Stimulated activated CD4-positive, alpha-beta T cell treated with anti-CD3 and anti-CD28 coated beads, Interleukin-12 subunit alpha, Interleukin-12 subunit beta, amount 100 ng/mL, for 24 hours (primary cell): ENCODE data around the gene JHY.
A peak's percentile ranks its signal among the peaks of the same experiment; 100 is the strongest.
"Not testable (repeated sequence)": the region's sequence is repeated elsewhere in the genome, so short reads cannot be mapped to it uniquely, and the experiment has no call there.

Experiments used
- DNase-seq, 2 experiments: peaks; one replicate each; pipeline ENCODE4 v3.0.0-alpha.2; 2020; ENCODE audit warnings: low read depth in 2 of 2

JHY gene

DNA sequence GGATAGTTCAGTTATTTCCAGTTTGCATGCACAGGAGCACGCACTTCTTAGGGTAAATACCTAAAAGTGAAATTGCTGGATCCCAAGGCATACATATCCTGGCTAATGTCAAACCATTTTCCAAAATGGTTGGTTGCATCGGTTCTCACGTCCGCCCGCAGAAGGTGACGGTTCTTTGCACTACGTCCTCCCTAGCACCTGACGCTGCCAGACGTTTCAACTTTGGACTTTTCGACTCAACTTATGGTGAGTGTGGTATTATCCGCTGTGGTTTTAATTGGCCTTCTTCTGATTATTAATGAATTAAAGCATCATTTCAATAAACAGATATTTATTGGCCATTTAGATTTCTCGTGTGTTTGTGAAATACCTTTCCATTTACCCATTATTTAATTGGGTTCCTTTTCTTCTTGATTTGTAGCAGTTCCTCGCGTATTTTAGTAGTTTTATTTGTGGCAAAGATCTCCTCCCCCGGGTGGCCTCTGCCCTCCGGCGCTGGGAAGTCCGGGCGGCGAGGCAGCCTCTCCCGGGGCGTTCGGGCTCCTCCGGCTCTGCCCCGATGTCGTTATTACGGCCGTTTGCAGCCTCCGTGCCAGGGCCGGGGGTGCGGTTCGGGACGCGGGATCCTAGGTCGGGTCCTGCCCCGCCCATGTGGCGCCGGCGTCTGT is at the start of gene JHY:
Gene JHY, plus strand, starts transcription at position 571 of the 668 bp plus-strand sequence. CDS start 3,091 bp downstream, outside the sequence.
- DNase-seq = peak in 1 of 2 experiments; percentile 40

DNA sequence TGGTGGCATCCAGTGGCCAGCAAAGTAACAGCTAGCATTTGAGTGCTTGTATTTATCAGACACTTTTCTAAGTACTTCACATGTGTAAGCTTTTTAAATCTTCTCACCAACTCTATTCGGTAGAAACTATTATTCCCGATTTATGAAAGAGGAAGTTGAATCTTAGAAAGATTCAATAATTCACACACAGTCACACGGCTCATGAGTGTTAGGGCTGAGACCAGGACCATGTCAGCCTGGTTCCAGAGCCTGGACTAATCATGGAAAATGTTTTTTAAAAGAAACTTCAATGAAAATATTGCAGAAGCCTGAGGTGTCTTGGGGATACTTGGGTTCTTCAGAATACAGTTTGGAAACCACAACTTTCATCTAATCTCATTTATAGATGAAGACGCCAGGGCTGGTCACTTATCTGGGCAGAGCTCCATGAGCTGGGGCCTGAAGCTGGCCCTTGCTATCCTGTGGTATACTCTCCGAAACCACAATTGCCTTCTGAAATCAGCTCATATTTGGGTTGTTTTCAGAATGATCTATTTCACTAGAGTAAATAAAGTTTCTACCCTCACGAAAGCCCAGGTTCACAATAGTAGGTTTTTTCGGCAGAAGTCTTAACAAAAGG is 48.6 kb upstream of the JHY start:
- no peak for DNase-seq

DNA sequence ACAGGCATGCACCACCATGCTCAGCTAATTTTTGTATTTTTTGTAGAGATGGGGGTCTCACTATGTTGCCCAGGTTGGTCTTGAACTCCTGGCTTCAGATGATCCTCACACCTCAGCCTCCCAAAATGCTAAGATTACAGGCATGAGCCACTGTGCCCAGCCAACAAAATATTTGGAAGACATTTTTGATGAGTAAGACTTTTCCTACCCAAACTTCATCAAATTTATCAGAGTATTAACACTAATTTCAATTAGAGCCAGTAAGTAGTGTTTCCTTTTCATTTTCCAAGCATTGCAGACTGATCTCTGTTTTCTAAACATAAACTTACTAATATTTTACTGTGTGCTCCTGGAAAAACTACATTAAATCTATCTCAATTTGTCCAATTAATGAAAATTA is 45.6 kb upstream of the JHY start:
- no peak for DNase-seq

DNA sequence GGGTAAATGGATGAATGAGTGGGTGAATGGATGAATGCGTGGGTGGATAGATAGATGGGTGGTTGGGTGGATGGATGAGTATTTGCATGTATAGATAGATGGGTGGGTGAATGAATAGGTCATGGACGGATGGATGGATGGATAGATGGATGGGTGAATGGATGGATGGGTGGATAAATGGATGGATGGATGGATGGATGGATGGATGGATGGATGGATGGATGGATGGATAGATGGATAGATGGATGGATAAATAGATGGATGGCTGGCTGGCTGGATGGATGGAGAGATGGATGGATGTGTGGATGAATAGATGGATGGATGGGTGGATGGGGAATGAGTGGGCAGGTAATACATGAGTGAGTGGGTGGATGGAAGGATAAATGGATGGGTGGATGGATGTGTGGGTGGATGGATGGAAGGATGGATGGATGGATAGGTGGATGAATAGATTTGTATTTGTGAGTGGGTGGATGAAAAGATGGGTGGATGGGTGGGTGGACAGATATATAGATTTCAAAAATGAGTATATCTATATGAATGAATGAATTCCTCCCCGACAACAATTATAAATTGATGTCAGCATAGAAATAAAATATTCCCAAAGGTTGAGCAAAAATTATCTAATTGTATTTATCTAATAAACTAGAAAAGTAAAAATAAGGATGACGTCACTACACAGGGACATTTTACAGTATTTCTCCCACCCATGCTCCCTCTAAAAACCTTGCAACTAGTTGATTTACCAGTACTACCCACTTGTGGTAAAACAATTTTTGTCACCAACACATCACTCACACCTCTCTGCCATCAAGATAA is 44.8 kb upstream of the JHY start:
- no peak for DNase-seq

DNA sequence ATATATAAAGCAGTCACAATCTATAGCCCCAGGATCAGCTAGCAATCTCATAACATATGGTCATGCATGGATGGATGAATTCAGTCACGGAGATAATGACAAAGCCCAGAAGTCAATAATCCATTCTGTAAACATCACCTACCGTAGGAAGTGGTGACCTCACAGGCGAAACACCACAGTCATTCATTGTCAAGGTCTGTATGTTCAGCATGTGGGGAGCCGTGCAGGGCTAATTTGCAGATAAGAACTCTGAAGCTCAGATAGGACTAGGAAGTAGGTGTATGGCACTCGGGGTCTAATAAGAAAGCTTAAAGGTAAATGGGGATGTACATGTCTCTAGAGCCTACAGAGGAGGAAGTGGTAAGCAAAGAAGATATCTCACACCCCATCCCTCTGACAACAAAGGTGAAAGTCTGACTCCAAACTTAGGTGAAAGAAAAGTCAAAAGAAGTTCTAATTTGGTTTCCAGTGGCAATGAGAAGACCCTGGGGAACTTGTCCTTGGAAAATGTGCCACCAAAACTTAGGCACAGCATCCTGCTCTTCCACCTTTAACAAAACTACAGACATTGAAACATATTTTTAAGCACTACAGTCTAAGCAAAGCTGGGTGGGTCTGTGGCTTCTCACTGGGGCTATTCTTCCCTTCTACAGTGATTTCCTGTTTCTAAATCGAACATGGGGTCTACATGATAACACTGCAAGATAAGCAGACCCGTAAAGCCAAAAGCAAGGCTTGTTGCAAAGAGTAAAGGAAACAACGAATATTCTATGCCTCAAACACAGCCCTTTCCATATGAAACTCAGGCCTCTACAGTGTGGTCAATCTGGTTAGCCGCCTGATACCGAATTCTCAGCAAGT is 39.0 kb upstream of the JHY start:
- peak in 1 of 2 experiments; percentile 10 for DNase-seq

DNA sequence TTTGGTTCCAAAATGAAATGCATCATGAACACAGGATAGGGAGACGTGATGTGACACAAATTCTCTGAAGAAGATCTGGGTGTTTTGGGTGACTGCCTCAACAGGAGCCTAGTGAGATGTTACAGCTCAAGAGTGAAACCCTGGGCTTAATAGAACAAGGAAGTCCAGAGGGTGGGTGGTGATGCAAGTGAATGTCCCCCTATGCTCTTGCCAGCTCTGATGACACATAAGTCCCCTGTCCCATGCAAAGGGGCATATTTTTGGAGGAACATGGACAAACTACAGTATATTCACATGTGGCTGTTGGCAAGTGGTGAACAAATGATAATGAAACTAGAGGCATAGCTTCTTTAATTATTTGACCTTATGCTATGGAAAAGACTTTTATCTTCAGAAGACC is 35.1 kb upstream of the JHY start:
- DNase-seq = no peak

DNA sequence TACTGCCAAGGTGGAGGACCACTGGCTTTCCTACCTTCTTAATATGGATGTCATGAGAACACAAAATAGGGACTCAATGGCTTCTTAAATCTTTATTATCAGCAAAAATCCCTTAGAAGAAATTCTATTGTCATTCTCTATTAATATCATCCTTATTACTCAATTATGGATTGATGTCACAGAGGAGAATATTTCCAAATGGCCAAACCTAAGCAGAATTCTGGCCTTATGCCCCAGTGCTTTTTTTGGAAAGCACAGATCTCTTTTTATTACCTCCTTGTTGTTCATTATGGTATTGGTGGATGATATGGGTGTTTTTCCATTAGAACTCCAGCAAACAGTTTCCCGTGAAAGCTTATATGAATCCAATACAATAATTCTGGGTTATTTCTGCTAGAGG is 34.4 kb upstream of the JHY start:
- DNase-seq = no peak

DNA sequence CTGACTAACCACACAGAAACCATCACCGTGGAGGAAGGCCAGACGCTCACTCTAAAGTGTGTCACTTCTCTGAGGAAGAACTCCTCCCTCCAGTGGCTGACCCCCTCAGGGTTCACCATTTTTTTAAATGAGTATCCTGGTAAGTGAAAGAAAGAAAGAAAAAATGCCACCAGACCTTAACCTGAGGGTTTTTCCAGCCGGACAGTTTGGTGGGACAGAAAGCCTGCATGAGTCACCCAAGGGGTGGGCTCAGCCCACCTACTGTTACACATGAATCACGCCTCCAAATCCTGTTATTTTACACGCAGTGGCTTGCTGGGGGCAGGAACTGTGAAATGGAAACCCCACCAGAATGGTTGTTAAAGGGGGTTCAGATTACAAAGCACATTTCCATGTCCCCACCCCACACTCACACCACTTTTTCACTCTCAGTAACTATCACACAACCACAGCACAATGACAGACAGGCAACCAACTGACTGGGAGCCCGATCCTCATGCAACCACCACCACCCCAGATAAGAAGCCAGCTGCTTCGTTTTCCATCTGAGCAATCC is 32.4 kb upstream of the JHY start:
- DNase-seq = peak in 1 of 2 experiments; percentile 8

DNA sequence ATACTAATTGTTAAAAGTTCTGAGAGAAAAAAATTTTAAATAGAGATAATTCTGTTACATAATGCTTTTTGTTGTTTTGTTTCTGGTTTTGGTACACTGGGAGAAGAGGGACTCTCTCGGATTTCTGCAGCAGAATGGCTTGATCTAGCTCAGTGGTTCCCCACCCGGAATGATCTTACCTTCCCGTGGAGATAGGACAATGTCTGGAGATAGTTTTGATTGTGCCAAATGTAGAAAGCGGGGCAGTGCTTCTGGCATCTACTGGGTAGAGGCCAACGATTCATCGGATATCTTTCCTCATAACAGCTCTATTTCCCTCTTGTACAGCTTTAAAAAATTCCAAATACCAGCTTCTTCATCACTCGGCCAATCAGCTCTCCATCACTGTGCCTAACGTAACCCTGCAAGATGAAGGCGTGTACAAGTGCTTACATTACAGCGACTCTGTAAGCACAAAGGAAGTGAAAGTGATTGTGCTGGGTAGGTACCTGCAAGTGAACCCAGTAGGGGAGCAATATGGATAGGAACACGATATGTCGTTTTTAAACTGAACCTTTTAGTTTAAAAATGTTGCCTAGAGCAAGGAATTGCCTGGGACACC is 31.1 kb upstream of the JHY start:
- no peak for DNase-seq

DNA sequence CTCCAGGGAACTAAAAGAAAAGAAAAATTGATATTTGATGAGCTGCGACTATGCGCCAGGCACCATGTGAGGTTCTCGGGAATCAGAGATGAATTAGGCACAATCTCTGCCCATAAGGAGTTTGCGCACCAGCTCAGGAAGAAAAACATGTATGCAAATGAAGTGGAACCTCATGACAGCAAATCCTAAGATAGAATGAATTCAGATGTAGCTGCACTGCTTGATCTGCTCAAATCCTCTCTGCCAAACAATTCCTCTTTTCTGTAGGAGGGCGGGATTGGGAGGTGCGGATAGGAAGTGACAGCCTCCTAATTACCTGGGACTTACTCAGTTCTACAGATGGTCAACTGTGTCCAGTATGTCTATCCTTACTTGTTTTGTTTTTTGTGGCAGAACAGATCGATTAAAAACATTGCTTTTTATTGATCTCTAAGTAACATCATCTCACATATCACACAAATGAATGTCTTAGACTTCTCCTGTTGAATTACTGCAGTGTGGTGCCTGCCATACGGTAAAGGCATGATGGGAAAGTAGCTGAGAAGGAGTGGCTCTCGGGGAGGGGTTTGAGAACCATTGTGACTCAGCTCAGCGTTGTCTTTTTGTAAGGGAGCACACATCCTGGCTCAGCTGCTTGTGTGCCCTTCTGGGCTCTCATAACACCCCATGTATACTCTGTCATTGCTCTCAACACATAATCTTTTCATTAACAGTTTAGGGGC is 30.3 kb upstream of the JHY start:
- DNase-seq = peak in 1 of 2 experiments; percentile 15

DNA sequence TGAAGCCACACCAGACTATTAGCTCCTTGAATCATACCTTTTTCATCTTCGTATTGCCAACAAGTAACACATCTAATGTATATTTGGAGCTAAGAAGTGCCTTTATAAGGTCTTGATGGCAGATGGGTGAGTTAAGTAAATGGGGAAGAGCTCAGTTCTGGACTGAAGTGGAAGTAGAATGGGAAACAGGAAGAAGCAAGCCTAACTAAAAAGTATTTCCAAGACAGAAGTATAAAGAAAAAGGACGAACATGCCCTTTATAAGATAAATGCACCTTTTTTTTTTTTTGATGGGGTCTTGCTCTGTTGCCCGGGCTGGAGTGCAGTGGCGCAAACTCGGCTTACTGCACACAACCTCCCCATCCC is 29.8 kb upstream of the JHY start:
- DNase-seq = no peak

DNA sequence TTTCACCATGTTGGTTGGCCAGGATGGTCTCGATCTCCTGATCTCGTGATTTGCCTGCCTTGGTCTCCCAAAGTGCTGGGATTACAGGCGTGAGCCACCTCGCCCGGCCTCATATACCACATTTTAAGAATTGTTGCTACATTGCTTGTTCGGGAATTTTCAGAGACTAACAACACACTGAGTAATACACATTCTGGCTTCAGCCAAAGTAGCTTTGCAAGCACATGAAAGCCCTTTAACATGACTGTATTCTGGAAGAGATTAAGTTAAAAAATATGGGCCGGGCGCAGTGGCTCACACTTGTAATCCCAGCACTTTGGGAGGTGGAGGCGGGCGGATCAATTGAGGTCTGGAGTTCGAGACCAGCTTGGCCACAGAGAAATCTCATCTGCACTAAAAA is 29.3 kb upstream of the JHY start:
- no peak for DNase-seq

DNA sequence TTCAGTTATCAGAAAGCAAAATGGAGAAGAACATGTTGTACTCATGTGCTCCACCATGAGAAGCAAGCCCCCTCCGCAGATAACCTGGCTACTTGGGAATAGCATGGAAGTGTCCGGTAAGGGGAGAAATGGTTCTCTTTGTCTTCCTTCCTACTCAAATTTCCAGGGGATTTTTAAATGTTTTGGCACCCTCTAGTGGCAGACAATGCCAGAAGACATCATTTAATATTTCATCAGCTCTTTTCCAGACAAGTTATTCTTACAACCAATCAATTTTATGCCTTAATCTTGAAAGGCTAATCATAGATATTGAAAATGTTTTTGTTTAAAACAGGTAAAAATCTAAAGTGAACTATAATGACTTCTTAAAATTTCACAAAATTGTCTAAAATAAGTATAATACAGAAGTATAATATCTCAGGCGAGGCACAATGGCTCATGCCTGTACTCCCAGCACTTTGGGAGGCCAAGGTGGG is 28.6 kb upstream of the JHY start:
- DNase-seq = peak in 1 of 2 experiments; percentile 16

DNA sequence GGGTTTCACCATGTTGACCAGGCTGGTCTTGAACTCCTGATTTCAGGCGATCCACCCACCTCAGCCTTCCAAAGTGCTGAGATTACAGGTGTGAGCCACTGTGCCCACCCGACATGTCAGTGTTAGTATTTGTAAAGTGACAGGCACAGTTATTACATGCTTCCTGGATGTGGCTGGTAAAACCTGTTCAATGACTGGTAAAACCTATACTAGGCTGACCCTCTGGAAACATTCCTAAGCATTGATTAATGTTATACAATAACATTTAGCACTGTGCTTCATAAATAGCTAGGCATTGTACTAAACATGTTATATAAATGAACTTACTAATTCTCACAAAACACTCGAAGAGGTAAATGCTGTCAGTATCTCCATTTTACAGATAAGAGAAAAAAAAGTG is 20.9 kb upstream of the JHY start:
- no peak for DNase-seq

DNA sequence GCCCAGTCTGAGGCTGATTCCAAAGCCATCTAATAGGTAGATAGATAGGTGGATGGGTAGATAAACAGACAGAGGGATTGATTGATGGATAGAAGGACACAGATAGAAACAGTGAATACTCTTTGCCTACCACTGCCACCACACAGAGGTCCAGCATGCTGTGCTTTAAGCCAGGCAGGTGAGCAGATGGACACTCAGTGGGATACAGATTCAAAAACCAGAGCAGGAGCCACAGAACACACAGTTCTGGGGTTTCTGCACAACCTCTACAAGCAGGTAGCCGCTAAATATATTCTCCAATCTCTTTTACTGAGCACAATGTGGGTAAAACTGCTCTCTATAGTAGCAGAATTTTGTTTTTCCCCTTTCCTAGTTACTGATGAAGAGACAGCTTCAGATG is 20.5 kb upstream of the JHY start:
- no peak for DNase-seq

DNA sequence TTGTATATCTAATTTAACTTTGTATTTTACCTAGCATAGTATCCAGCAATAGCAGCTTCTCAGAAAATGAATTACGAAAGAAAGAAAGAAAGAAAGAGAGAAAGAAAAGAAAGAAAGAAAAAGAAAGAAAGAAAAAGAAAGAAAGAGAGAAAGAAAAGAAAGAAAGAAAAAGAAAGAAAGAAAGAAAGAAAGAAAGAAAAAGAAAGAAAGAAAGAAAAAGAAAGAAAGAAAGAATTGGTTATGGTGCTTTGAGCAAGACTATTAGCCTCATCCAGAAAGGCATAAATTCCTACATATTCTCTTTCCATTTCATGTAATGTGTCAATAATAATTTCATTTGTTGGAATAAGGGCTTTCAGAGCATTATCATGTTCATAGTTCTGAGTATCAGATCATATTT is 19.4 kb upstream of the JHY start:
- not testable (repeated sequence) for DNase-seq

DNA sequence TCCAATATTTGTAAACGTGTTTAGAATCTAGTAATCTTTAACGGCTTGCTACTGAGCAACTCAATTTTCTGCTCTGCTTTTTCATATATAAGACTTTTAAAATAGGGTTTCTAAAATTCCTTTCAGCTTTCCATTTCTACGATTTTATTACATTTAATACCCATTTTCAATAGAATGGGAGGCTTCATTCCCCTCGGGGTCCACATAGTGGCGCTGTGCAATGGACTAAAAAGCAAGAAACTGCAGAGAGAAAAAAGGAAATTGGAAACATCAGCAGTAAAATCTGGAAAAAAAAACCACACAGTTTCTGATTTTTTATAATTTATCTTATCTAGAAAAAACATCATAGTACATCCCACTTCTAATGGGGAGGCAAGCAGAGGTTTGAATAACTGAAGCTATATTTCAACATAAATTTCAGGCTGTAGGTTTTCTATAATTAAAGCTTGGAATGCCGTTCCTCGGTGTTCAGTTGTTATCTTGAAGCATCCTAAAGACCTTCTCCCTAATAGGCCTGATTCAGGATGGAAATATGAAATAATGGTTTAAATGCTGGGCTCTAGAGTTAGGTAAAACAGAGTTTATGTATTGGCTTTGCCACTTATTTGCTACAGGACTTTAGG is 18.7 kb upstream of the JHY start:
- DNase-seq = peak in 1 of 2 experiments; percentile 49

DNA sequence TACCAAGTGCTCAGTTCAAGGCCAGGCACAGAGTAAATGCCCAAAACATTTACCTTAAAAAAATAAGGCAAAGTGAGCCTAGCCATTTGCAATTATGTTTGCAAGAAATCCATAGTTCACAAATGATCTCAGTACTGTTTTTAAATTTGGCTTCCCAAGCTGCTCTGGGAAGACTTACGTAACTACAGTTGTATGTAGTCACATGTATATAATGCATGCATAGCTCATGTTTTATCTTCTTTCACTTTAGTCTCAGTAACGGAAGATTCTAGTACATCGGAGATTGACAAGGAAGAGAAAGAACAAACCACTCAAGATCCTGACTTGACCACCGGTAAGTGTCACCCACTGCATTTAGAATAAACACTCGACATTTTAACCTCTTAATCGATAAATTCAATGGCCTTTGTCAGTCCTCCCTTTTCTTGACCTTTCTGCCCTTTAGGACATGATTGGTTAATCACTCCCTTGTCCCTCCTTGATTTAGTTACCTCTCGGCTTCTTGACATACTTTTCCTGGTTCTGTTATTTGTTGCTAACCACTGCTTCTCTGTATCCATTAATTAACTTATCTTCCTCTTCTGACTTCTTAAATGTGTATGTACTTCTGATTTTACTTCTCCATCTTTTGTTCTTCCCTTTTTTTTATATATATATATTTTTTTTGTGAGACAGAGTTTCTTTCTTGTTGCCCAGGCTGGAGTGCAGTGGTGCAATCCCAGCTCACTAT is 18.0 kb upstream of the JHY start:
- no peak for DNase-seq

DNA sequence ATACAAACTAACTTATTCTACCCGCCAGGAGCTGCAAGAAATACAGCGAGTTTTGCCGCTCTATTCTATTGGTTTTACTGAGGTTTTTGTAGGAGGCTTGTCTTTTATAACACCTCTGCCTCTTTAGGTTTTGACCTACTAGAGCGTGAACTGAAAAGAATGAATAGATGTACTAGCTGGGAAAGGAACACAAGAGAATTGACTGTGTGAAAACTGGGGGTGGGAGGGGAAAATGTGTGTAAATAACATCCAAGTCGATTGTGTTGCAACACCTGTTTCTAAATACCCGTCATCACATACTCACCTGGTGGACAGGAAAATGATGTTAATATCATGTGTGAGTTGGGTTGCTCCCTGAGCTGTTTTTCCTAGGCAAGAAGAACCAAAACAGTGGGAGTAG is 12.9 kb upstream of the JHY start:
- no peak for DNase-seq
